ENCODE data around the gene EFNB3.

The EFNB3 gene

DNA sequence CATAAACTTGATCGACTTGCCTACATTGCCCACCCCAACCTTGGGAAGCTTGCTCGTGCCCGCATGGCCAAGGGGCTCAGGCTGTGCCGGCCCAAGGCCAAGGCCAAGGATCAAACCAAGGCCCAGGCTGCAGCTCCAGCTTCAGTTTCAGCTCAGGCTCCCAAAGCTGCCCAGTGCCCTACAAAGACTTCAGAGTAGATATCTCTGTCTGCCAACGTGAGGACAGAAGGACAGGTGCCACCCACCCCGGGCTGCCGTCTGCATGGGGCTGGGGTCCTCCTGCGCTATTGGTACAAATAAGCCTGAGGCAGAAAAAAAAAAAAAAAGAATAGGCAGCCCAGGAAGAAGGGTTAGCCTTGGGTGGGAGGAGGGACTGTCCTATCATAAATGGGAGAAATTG lies 49.7 kb downstream of the EFNB3 start:
- TF ChIP-seq, protein P1, sequence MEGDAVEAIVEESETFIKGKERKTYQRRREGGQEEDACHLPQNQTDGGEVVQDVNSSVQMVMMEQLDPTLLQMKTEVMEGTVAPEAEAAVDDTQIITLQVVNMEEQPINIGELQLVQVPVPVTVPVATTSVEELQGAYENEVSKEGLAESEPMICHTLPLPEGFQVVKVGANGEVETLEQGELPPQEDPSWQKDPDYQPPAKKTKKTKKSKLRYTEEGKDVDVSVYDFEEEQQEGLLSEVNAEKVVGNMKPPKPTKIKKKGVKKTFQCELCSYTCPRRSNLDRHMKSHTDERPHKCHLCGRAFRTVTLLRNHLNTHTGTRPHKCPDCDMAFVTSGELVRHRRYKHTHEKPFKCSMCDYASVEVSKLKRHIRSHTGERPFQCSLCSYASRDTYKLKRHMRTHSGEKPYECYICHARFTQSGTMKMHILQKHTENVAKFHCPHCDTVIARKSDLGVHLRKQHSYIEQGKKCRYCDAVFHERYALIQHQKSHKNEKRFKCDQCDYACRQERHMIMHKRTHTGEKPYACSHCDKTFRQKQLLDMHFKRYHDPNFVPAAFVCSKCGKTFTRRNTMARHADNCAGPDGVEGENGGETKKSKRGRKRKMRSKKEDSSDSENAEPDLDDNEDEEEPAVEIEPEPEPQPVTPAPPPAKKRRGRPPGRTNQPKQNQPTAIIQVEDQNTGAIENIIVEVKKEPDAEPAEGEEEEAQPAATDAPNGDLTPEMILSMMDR (IDR thresholded peaks at IDR 0.05; ENCODE audit: insufficient read depth, low read length), result no peak
- TF ChIP-seq, protein P2, sequence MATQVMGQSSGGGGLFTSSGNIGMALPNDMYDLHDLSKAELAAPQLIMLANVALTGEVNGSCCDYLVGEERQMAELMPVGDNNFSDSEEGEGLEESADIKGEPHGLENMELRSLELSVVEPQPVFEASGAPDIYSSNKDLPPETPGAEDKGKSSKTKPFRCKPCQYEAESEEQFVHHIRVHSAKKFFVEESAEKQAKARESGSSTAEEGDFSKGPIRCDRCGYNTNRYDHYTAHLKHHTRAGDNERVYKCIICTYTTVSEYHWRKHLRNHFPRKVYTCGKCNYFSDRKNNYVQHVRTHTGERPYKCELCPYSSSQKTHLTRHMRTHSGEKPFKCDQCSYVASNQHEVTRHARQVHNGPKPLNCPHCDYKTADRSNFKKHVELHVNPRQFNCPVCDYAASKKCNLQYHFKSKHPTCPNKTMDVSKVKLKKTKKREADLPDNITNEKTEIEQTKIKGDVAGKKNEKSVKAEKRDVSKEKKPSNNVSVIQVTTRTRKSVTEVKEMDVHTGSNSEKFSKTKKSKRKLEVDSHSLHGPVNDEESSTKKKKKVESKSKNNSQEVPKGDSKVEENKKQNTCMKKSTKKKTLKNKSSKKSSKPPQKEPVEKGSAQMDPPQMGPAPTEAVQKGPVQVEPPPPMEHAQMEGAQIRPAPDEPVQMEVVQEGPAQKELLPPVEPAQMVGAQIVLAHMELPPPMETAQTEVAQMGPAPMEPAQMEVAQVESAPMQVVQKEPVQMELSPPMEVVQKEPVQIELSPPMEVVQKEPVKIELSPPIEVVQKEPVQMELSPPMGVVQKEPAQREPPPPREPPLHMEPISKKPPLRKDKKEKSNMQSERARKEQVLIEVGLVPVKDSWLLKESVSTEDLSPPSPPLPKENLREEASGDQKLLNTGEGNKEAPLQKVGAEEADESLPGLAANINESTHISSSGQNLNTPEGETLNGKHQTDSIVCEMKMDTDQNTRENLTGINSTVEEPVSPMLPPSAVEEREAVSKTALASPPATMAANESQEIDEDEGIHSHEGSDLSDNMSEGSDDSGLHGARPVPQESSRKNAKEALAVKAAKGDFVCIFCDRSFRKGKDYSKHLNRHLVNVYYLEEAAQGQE (IDR thresholded peaks at IDR 0.05; ENCODE audit: insufficient replicate concordance, low read depth), result no peak
- TF ChIP-seq SPI1 (IDR thresholded peaks at IDR 0.05; ENCODE audit: borderline replicate concordance, low read depth) (no peak), GABPA (IDR thresholded peaks at IDR 0.05; ENCODE audit: low read depth) (no peak), POLR2AphosphoS5 (IDR thresholded peaks at IDR 0.05; ENCODE audit: low read depth) (no peak)
- H3K27ac ChIP-seq (replicated peaks), result no peak overlapping the region
- no peaks in the 10 kb centered on the region for H3K27me3 ChIP-seq (ENCODE audit: insufficient read depth, poor library complexity, severe bottlenecking)
- H3K4me3 ChIP-seq (replicated peaks; ENCODE audit: insufficient read depth, low read length), result no peak overlapping the region
- DNase-seq (ENCODE audit: low read depth in 1 of 2, low spot score in 1 of 2), result no peak

DNA sequence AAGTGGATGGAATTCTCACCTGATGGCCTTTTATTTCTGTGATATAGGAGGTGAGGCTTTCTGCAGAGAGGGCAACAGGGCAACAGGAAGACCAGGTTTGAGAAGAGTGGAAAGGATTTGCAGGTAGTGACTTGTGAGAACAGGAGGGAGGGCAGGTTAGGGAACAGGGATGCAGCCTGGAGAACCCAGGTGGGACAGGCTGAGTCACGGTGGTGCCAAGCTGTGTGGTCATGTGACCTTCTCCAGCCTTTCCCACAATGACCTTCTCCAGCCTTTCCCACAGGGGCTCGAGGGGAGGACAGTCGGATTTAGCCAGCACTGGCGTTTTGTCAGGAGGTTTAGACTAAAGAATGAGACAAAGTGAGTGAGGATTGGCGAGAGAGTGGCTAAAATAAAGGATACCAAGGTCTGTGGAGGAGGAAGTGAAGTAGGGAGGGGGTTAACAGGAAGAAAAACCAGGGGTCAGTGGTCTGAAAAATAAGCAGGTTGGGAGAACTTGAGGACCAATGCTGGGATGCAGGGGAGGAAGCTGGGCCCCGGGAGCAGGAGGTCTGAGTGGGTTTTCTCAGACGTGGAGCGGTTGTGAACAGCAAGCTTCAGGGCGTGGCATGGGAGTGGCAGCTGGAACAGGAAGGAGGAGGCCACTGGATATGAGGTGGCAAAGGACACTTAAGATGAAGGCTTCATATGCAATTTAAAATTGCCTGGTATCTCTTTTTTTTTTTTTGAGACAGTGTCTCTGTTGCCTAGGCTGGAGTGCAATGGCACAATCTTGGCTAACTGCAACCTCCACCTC lies 50.3 kb downstream of the EFNB3 start:
- Histone ChIP-seq H3K27ac (replicated peaks) (no peak overlapping the region), H3K4me3 (replicated peaks; ENCODE audit: insufficient read depth, low read length) (no peak overlapping the region), H3K27me3 (ENCODE audit: insufficient read depth, poor library complexity, severe bottlenecking) (no peaks in the 10 kb centered on the region)
- DNase-seq (ENCODE audit: low read depth in 1 of 2, low spot score in 1 of 2), result no peak
- TF ChIP-seq, protein P1 (IDR thresholded peaks at IDR 0.05; ENCODE audit: insufficient read depth, low read length), result no peak
- no peak for TF ChIP-seq POLR2AphosphoS5 (IDR thresholded peaks at IDR 0.05; ENCODE audit: low read depth)
- TF ChIP-seq, protein P2 (IDR thresholded peaks at IDR 0.05; ENCODE audit: insufficient replicate concordance, low read depth), result no peak
- no peak for TF ChIP-seq GABPA (IDR thresholded peaks at IDR 0.05; ENCODE audit: low read depth)
- no peak for TF ChIP-seq SPI1 (IDR thresholded peaks at IDR 0.05; ENCODE audit: borderline replicate concordance, low read depth)

DNA sequence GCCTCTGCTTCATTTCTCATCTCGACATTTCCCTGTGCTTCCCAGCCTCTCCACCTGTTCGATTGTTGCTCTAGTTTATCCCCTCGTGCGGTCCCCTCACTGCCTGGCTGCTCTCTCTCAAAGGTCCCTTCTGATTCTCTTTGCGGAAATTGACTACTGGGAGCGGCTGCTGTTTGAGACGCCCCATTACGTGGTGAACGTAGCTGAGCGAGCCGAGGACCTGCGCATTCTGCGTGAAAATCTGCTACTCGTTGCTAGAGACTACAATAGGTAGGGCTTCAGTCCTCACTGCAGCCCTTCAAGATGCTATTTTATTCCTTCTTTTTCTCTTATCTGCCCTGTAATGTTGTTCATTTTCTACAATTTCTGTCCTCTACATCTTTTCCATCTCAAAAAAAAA lies 52.0 kb downstream of the EFNB3 start:
- no peak overlapping the region for H3K4me3 ChIP-seq (replicated peaks; ENCODE audit: insufficient read depth, low read length)
- no peaks in the 10 kb centered on the region for H3K27me3 ChIP-seq (ENCODE audit: insufficient read depth, poor library complexity, severe bottlenecking)
- no peak for TF ChIP-seq POLR2AphosphoS5 (IDR thresholded peaks at IDR 0.05; ENCODE audit: low read depth)
- TF ChIP-seq GABPA (IDR thresholded peaks at IDR 0.05; ENCODE audit: low read depth), result no peak
- TF ChIP-seq, protein P2 (IDR thresholded peaks at IDR 0.05; ENCODE audit: insufficient replicate concordance, low read depth), result no peak
- no peak for TF ChIP-seq SPI1 (IDR thresholded peaks at IDR 0.05; ENCODE audit: borderline replicate concordance, low read depth)
- TF ChIP-seq, protein P1 (IDR thresholded peaks at IDR 0.05; ENCODE audit: insufficient read depth, low read length), result no peak
- no peak for DNase-seq (ENCODE audit: low read depth in 1 of 2, low spot score in 1 of 2)
- no peak overlapping the region for H3K27ac ChIP-seq (replicated peaks)
